H1 (cell line): Measurements from ENCODE around the gene CAPN1. TPM values are rescaled to one million over a fixed set of nuclear protein-coding genes. Genes with fewer than 3 reads are reported as not detected.

Source experiments
- CTCF ChIA-PET: fragments of 300-600 bp; sonication (Branson Sonifier 250); formaldehyde crosslinking; loops from one replicate; lab custom pipeline; 2021; ENCODE audit not compliant: partially characterized antibody; lab: Charles Lee
- POLR2A ChIA-PET: fragments of 300-600 bp; sonication (Branson Sonifier 250); formaldehyde crosslinking; loops from one replicate; lab custom pipeline; 2021; ENCODE audit warnings: inconsistent platforms; ENCODE audit not compliant: partially characterized antibody; lab: Charles Lee
- DNase-seq, 2 experiments: peaks; one replicate each; pipeline versions ENCODE4 v3.0.0 to v3.0.0-alpha.2; 2010 to 2022; ENCODE audit warnings: low spot score in 2 of 2, low read depth in 1 of 2, mixed read lengths in 1 of 2
- FAIRE-seq: peaks from 2 replicates; lab custom pipeline; 2011; peaks lifted over from hg19 to GRCh38; lab: Jason Lieb, UNC
- H2AFZ ChIP-seq: 2 replicates; pipeline ENCODE4 v1.8.1; 2012; ENCODE audit warnings: low read length, inconsistent platforms
- H2AK5ac ChIP-seq: 2 replicates; pipeline ENCODE4 v1.6.1; 2013; ENCODE audit warnings: low read depth, low read length
- H2BK120ac ChIP-seq: replicated peaks from 2 replicates; pipeline ENCODE3; 2013; ENCODE audit warnings: low read depth, low read length, inconsistent platforms
- H2BK12ac ChIP-seq: 2 replicates; pipeline ENCODE4 v1.6.1; 2013; ENCODE audit warnings: low read depth, low read length
- H2BK15ac ChIP-seq: 2 replicates; pipeline ENCODE4 v1.6.1; 2013; ENCODE audit warnings: low read length
- H2BK20ac ChIP-seq: 2 replicates; pipeline ENCODE4 v1.6.1; 2013; ENCODE audit warnings: low read length
- H2BK5ac ChIP-seq: 2 replicates; pipeline ENCODE4 v1.6.1; 2013; ENCODE audit warnings: low read depth, low read length
- H3K14ac ChIP-seq: 2 replicates; pipeline ENCODE4 v1.6.1; 2013; ENCODE audit warnings: inconsistent platforms; ENCODE audit not compliant: insufficient read length
- H3K18ac ChIP-seq: 2 replicates; pipeline ENCODE4 v1.6.1; 2013; ENCODE audit warnings: low read length; ENCODE audit errors: extremely low read depth
- H3K23ac ChIP-seq: 2 replicates; pipeline ENCODE4 v1.6.1; 2013; ENCODE audit warnings: inconsistent platforms; ENCODE audit not compliant: insufficient read length
- H3K23me2 ChIP-seq: 2 replicates; pipeline ENCODE4 v1.6.1; 2013; ENCODE audit warnings: low read depth, low read length
- H3K27ac ChIP-seq: 2 replicates; pipeline ENCODE4 v1.6.1; 2011; ENCODE audit warnings: low read depth, low read length, inconsistent platforms
- H3K27me3 ChIP-seq, 4 experiments: replicated peaks in 1 of 4; 1 replicate in 1 of 4; 2 replicates in 3 of 4; pipeline versions ENCODE4 v1.6.1 to v1.8.1; 2011 to 2013; ENCODE audit warnings: low read length in 3 of 4, mild to moderate bottlenecking in 3 of 4, inconsistent platforms in 2 of 4, mixed read lengths in 2 of 4, moderate library complexity in 1 of 4; ENCODE audit not compliant: control insufficient read depth in 3 of 4, insufficient read depth in 3 of 4; ENCODE audit errors: extremely low read depth in 1 of 4
- H3K36me3 ChIP-seq, 4 experiments: 2 replicates each; pipeline versions ENCODE4 v1.6.1 to v1.8.1; 2011 to 2013; ENCODE audit warnings: mild to moderate bottlenecking in 4 of 4, low read length in 3 of 4, moderate library complexity in 2 of 4, control low read depth in 1 of 4, inconsistent platforms in 1 of 4; ENCODE audit not compliant: insufficient read depth in 4 of 4, control insufficient read depth in 2 of 4
- H3K4ac ChIP-seq: replicated peaks from 2 replicates; pipeline ENCODE3; 2013; ENCODE audit warnings: low read length, low read depth, mixed read lengths, inconsistent platforms; ENCODE audit not compliant: insufficient read length
- H3K4me1 ChIP-seq, 4 experiments: replicated peaks in 1 of 4; 1 replicate in 1 of 4; 2 replicates in 3 of 4; pipeline versions ENCODE4 v1.6.1 to v1.8.1; 2011 to 2013; ENCODE audit warnings: low read length in 3 of 4, inconsistent platforms in 2 of 4, mixed read lengths in 1 of 4; ENCODE audit not compliant: insufficient read depth in 4 of 4, control insufficient read depth in 3 of 4
- H3K4me2 ChIP-seq, 2 experiments: 2 replicates each; pipeline versions ENCODE4 v1.6.1 to v1.8.1; 2011 to 2013; ENCODE audit warnings: low read depth in 2 of 2, low read length in 2 of 2, control low read depth in 1 of 2, inconsistent platforms in 1 of 2, mild to moderate bottlenecking in 1 of 2; ENCODE audit not compliant: insufficient read depth in 1 of 2
- H3K4me3 ChIP-seq, 4 experiments: fragments of 200-600, 300-600 bp in 1 of 4; sonication (generic), shearing (Covaris generic), sonication (Bioruptor Twin) in 1 of 4; 2 replicates each; pipeline versions ENCODE4 v1.5.1 to v1.8.1; 2011 to 2016; ENCODE audit warnings: low read length in 4 of 4, low read depth in 3 of 4, control low read depth in 2 of 4, inconsistent platforms in 2 of 4, mild to moderate bottlenecking in 2 of 4, mixed read lengths in 1 of 4, moderate library complexity in 1 of 4; ENCODE audit not compliant: insufficient read depth in 2 of 4; ENCODE audit errors: extremely low read depth in 1 of 4
- H3K56ac ChIP-seq: replicated peaks from 2 replicates; pipeline ENCODE3; 2013; ENCODE audit warnings: low read depth, mild to moderate bottlenecking, mixed read lengths, low read length, inconsistent platforms; ENCODE audit not compliant: insufficient read length
- H3K79me1 ChIP-seq: 2 replicates; pipeline ENCODE4 v1.6.1; 2013; ENCODE audit warnings: low read depth, low read length, control low read depth
- H3K79me2 ChIP-seq, 2 experiments: 2 replicates each; pipeline versions ENCODE4 v1.6.1 to v1.8.1; 2012 to 2013; ENCODE audit warnings: low read length in 2 of 2, mild to moderate bottlenecking in 2 of 2, inconsistent platforms in 1 of 2; ENCODE audit not compliant: insufficient read depth in 2 of 2, control insufficient read depth in 1 of 2
- H3K9ac ChIP-seq, 4 experiments: replicated peaks in 1 of 4; 1 replicate in 1 of 4; 2 replicates in 3 of 4; pipeline versions ENCODE4 v1.6.1 to v1.8.1; 2011 to 2013; ENCODE audit warnings: low read depth in 3 of 4, low read length in 3 of 4, control low read depth in 2 of 4, mild to moderate bottlenecking in 2 of 4, moderate library complexity in 2 of 4, inconsistent platforms in 1 of 4; ENCODE audit errors: extremely low read depth in 1 of 4
- H3K9me3 ChIP-seq, 2 experiments: 2 replicates each; pipeline versions ENCODE4 v1.6.1 to v1.8.1; 2012 to 2013; ENCODE audit warnings: mild to moderate bottlenecking in 2 of 2, moderate library complexity in 2 of 2, control low read depth in 1 of 2, inconsistent platforms in 1 of 2, low read depth in 1 of 2, low read length in 1 of 2, mixed read lengths in 1 of 2; ENCODE audit not compliant: insufficient read depth in 2 of 2
- H4K20me1 ChIP-seq, 2 experiments: replicated peaks in 1 of 2; 2 replicates each; pipeline versions ENCODE3 to v1.8.1; 2011 to 2013; ENCODE audit warnings: inconsistent platforms in 2 of 2, low read length in 2 of 2, mild to moderate bottlenecking in 1 of 2; ENCODE audit not compliant: insufficient read depth in 2 of 2, control insufficient read depth in 1 of 2
- H4K5ac ChIP-seq: 2 replicates; pipeline ENCODE4 v1.6.1; 2013; ENCODE audit warnings: low read length, low read depth, mixed read lengths, inconsistent platforms; ENCODE audit not compliant: insufficient read length
- H4K8ac ChIP-seq: 2 replicates; pipeline ENCODE4 v1.8.0; 2013; ENCODE audit warnings: mild to moderate bottlenecking, moderate library complexity, low read length, inconsistent platforms; ENCODE audit not compliant: insufficient read depth; ENCODE audit errors: extremely low read depth
- H4K91ac ChIP-seq: replicated peaks from 2 replicates; pipeline ENCODE3; 2013; ENCODE audit warnings: low read length, mixed read lengths, inconsistent platforms; ENCODE audit not compliant: insufficient read length
- CHD1 ChIP-seq: IDR thresholded peaks from 2 replicates; pipeline ENCODE4 v1.6.1; 2012; ENCODE audit warnings: low read depth, low read length, improper control_type of control experiment
- CTBP2 ChIP-seq: IDR thresholded peaks from 2 replicates; pipeline ENCODE4 v1.7.0; 2011; ENCODE audit warnings: borderline replicate concordance, mild to moderate bottlenecking, moderate library complexity, mixed read lengths, low read length; ENCODE audit not compliant: insufficient read depth, insufficient read length
- FOSL1 ChIP-seq: IDR thresholded peaks from 2 replicates; pipeline ENCODE4 v1.6.1; 2011; ENCODE audit warnings: mild to moderate bottlenecking, low read depth, low read length, moderate library complexity; ENCODE audit not compliant: insufficient read depth
- GABPA ChIP-seq: IDR thresholded peaks from 2 replicates; pipeline ENCODE4 v1.6.1; 2011; ENCODE audit warnings: mild to moderate bottlenecking, low read length, moderate library complexity, borderline replicate concordance; ENCODE audit not compliant: insufficient read depth
- JUN ChIP-seq: IDR thresholded peaks from 2 replicates; pipeline ENCODE4 v1.6.1; 2011; ENCODE audit warnings: low read depth, mild to moderate bottlenecking, improper control_type of control experiment, low read length
- KDM5A ChIP-seq: fragments of 200-600 bp; IDR thresholded peaks from 2 replicates; pipeline ENCODE4 v1.7.1; 2012; ENCODE audit warnings: mild to moderate bottlenecking, low read length, inconsistent platforms, mixed read lengths
- SAP30 ChIP-seq: fragments of 300-600 bp; sonication (generic); IDR thresholded peaks from 2 replicates; pipeline ENCODE4 v1.7.1; 2012; ENCODE audit warnings: low read length, moderate library complexity, mild to moderate bottlenecking, inconsistent platforms; ENCODE audit not compliant: insufficient read depth, insufficient replicate concordance
- SRF ChIP-seq: IDR thresholded peaks from 2 replicates; pipeline ENCODE4 v1.6.1; 2011; ENCODE audit warnings: mild to moderate bottlenecking, low read depth, low read length, moderate library complexity
- TEAD4 ChIP-seq: IDR thresholded peaks from 2 replicates; pipeline ENCODE4 v1.6.1; 2012; ENCODE audit warnings: low read depth, low read length, inconsistent platforms, mixed read lengths
- WGBS, 2 experiments: shearing (Covaris generic) in 1 of 2; methylation state at CpG; one replicate each; pipeline versions ENCODE4 v1.1.6 to v1.1.7; 2013 to 2015; ENCODE audit warnings: low lambda C conversion rate in 2 of 2, mixed read lengths in 2 of 2, inconsistent platforms in 1 of 2, low coverage in 1 of 2, missing lambda C conversion rate in 1 of 2; ENCODE audit not compliant: insufficient replicate concordance in 2 of 2, insufficient coverage in 1 of 2, insufficient read length in 1 of 2; ENCODE audit errors: extremely low coverage in 1 of 2, missing lambda C conversion rate in 1 of 2; 5-methylcytosine and 5-hydroxymethylcytosine counted together
- polyA plus RNA-seq, 7 experiments: library from polyadenylated mRNA; depleted of rRNA in 3 of 7; stranded (reverse) in 5 of 7; unstranded in 2 of 7; fragments of >200 nt in 5 of 7; fragments of 200-250 nt in 2 of 7; gene quantifications; 1 replicate in 5 of 7; 2 replicates in 1 of 7; 4 replicates in 1 of 7; pipeline versions ENCODE4 v1.2.1 to v1.2.3, GENCODE V29; 2011 to 2013; ENCODE audit warnings: missing spikeins in 2 of 7, mixed read lengths in 2 of 7
- total RNA-seq: library from RNA; stranded (reverse); fragmentation: NEBNext Ultra II Directional; extraction: Animal tissue kit (Norgen Biotek cat#: 25700); gene quantifications from 2 replicates; pipeline ENCODE4 v1.2.1, GENCODE V29; 2021
- TF ChIP-seq, protein P1 (sequence below): IDR thresholded peaks from 2 replicates; pipeline ENCODE4 v1.6.1; 2011; ENCODE audit warnings: low read length, improper control_type of control experiment
- TF ChIP-seq, protein P2 (sequence below): IDR thresholded peaks from 2 replicates; pipeline ENCODE4 v1.6.1; 2012; ENCODE audit warnings: inconsistent platforms

The CAPN1 gene
- total and polyA plus RNA-seq, 2 of the 8 experiments (the other 6 are each of a cell fraction or from before 2014, with no cell fraction given) = 194 to 233 TPM

DNA sequence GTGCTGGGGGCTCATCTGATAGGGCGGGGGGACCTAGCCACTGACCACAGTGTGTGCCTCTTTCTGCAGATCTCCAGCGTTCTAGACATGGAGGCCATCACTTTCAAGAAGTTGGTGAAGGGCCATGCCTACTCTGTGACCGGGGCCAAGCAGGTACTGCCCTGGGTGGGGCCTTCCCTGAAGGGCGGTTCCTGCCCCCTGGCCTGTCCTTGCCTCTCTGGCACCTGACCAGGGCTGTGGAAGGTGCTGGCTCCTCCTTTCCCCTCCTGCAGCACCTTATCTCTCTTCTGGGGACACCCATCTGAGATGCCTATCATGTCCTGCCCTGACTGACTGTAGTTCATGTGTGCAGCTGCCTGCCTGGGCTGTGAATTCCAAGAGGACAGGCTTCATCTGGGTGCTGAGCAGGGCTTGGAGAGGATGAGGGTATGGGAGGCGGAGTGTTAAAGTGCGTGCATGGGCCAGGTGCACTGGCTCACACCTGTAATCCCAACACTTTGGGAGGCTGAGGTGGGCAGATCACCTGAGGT, 5.5 kb downstream of the CAPN1 start:
- Histone ChIP-seq H4K20me1 (peaks cover 2 to 5% of the 10 kb centered on the region in 2 experiments), H2BK20ac (no peak overlapping the region), H3K79me2 (peaks cover 0 to 13% of the 10 kb centered on the region in 2 experiments; a peak in 2 of 4 replicates), H3K27me3 (no peaks in the 10 kb centered on the region), H2BK15ac (no peak overlapping the region), H3K4me3 (no peak overlapping the region), H3K14ac (no peak overlapping the region), H3K4me2 (no peak overlapping the region), H4K8ac (no peak overlapping the region), H2AFZ (no peak overlapping the region), H3K79me1 (peaks cover 12% of the 10 kb centered on the region; the same call in 1 of the 2 replicates), H3K36me3 (peaks cover 19 to 65% (median 37%) of the 10 kb centered on the region in 4 experiments), H3K23me2 (peaks cover 5% of the 10 kb centered on the region), H3K27ac (no peak overlapping the region), H4K91ac (no peak overlapping the region), H3K56ac (no peak overlapping the region), H3K4me1 (peaks cover 7 to 38% (median 26%) of the 10 kb centered on the region in 4 experiments), H3K9me3 (no peaks in the 10 kb centered on the region), H2AK5ac (no peak overlapping the region), H2BK12ac (no peak overlapping the region), H3K23ac (no peak overlapping the region), H3K18ac (no peak overlapping the region), H4K5ac (no peak overlapping the region), H3K4ac (no peak overlapping the region), H2BK120ac (no peak overlapping the region), H2BK5ac (peak overlapping the region; percentile 84; the same call in 1 of the 2 replicates), H3K9ac (no peak overlapping the region)
- no peak for TF ChIP-seq FOSL1
- no peak for TF ChIP-seq SAP30
- no peak for TF ChIP-seq TEAD4
- TF ChIP-seq GABPA = no peak
- TF ChIP-seq JUN = no peak
- TF ChIP-seq SRF = no peak
- TF ChIP-seq, protein P1, sequence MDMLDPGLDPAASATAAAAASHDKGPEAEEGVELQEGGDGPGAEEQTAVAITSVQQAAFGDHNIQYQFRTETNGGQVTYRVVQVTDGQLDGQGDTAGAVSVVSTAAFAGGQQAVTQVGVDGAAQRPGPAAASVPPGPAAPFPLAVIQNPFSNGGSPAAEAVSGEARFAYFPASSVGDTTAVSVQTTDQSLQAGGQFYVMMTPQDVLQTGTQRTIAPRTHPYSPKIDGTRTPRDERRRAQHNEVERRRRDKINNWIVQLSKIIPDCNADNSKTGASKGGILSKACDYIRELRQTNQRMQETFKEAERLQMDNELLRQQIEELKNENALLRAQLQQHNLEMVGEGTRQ = no peak
- no peak for TF ChIP-seq CHD1
- TF ChIP-seq KDM5A = no peak
- TF ChIP-seq CTBP2 = no peak
- TF ChIP-seq, protein P2, sequence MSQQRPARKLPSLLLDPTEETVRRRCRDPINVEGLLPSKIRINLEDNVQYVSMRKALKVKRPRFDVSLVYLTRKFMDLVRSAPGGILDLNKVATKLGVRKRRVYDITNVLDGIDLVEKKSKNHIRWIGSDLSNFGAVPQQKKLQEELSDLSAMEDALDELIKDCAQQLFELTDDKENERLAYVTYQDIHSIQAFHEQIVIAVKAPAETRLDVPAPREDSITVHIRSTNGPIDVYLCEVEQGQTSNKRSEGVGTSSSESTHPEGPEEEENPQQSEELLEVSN = no peak
- POLR2A ChIA-PET = interaction anchor here (0.9 to 1.6 kb wide), 4 partner anchors 11 to 60 kb away, joined by 3 to 7 read pairs (median 4); no protein-coding TSS in a partner anchor
- 89% methylated on average over 6 of the region's 6 CpGs; no CpG with 5 or more reads in 1 of the 2 experiments for WGBS, 2 experiments
- CTCF ChIA-PET = interaction anchor here (1.1 to 2.6 kb wide), 4 partner anchors 8 to 128 kb away, joined by 3 to 6 read pairs (median 4); partner anchors contain the start of gene CDC42EP2
- DNase-seq = no peak
- no peak for FAIRE-seq
